Activated T-cell treated with anti-CD3 and anti-CD28 coated beads, Interleukin-2, amount 50 U/mL, for 72 hours (primary cell): ENCODE data around the gene KANK2. TPM values are rescaled to one million over a fixed set of nuclear protein-coding genes. Genes with fewer than 3 reads are reported as not detected.
A peak's percentile ranks its signal among the peaks of the same experiment; 100 is the strongest.
"Not testable (repeated sequence)": the region's sequence is repeated elsewhere in the genome, so short reads cannot be mapped to it uniquely, and the experiment has no call there.

Source experiments
- ATAC-seq, 2 donors: fragments of 150-1000 bp; cut with Tn5 transposase; replicated peaks in 1 of 2; 2 replicates each; pipeline ENCODE4 v1.10.0; 2021; ENCODE audit warnings: moderate library complexity in 2 of 2, mild to moderate bottlenecking in 1 of 2
- DNase-seq, 2 donors: peaks; one replicate each; pipeline ENCODE4 v3.0.0; 2021 to 2022; ENCODE audit warnings: mixed read lengths in 1 of 2
- H3K27ac Mint-ChIP-seq: one replicate; pipeline ENCODE4 v1.8.0; 2022; ENCODE audit warnings: mild to moderate bottlenecking, moderate library complexity, mixed read lengths
- H3K27me3 Mint-ChIP-seq: one replicate; pipeline ENCODE4 v1.8.0; 2022; ENCODE audit warnings: low read depth, mixed read lengths
- H3K36me3 Mint-ChIP-seq, 2 donors: one replicate each; pipeline ENCODE4 v1.8.0; 2022; ENCODE audit warnings: mixed read lengths in 2 of 2, mild to moderate bottlenecking in 1 of 2; ENCODE audit not compliant: insufficient read depth in 2 of 2
- H3K4me1 Mint-ChIP-seq: one replicate; pipeline ENCODE4 v1.8.0; 2022; ENCODE audit warnings: low read depth, mixed read lengths
- H3K4me3 Mint-ChIP-seq, 2 donors: one replicate each; pipeline ENCODE4 v1.8.0; 2022; ENCODE audit warnings: mild to moderate bottlenecking in 2 of 2, mixed read lengths in 2 of 2, moderate library complexity in 2 of 2
- H3K9me3 Mint-ChIP-seq, 2 donors: one replicate each; pipeline ENCODE4 v1.8.0; 2022; ENCODE audit warnings: mixed read lengths in 2 of 2
- total RNA-seq, 2 donors: library from RNA; stranded (reverse); gene quantifications; one replicate each; pipeline ENCODE4 v1.2.3, GENCODE V29; 2022

Gene KANK2
- total RNA-seq, 2 donors from 2014 or later = 0.96 to 1.1 TPM

DNA sequence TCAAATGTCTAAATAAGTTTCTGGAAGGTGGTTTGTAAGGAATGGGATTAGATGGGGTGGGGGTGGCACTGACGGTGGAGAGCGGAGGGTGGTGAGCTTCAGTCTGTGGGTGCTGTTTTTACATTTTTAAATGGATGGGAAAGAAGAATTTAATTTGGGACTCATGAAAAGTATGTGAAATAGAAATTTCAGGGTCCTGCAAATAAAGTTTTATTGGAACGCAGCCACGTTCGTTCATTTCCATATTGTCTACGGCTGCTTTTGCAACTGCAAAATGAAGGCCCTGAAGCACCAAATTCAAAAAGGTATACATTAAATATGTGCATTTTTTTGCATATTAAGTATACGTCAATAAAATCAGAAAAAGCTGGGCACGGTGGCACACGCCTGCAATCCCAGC, 9.9 kb downstream of the KANK2 start:
- no peaks in the 10 kb centered on the region for H3K27me3 Mint-ChIP-seq
- no peaks in the 10 kb centered on the region for H3K36me3 Mint-ChIP-seq
- no peaks in the 10 kb centered on the region for H3K9me3 Mint-ChIP-seq
- DNase-seq = no peak
- no peak overlapping the region for H3K4me3 Mint-ChIP-seq
- ATAC-seq = no peak
- H3K4me1 Mint-ChIP-seq = no peaks in the 10 kb centered on the region
- no peak overlapping the region for H3K27ac Mint-ChIP-seq

DNA sequence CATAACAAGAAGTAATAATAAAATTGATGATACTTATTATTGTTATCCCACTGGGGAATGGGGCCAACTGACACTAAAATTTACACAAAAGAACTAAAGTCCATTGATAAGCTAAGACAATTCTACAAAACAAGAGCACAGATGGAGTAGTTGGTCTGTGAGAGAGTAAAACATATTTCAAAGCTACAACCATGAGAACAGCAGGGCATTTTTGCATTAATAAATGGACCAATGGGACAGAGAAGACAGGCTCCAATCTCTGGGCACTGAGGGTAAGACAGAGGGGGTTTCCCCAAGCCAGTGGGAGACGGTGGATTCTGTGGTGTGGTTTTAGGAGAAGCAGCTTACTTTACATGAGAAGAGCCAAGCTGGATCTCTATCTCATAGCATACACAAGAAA, 14.4 kb downstream of the KANK2 start:
- DNase-seq (no peak), ATAC-seq (no peak)
- no peak overlapping the region for H3K27ac Mint-ChIP-seq
- H3K4me3 Mint-ChIP-seq = no peak overlapping the region
- peaks cover under 1% of the 10 kb centered on the region for H3K27me3 Mint-ChIP-seq
- H3K4me1 Mint-ChIP-seq = peaks cover 8% of the 10 kb centered on the region
- no peaks in the 10 kb centered on the region for H3K36me3 Mint-ChIP-seq
- no peaks in the 10 kb centered on the region for H3K9me3 Mint-ChIP-seq

DNA sequence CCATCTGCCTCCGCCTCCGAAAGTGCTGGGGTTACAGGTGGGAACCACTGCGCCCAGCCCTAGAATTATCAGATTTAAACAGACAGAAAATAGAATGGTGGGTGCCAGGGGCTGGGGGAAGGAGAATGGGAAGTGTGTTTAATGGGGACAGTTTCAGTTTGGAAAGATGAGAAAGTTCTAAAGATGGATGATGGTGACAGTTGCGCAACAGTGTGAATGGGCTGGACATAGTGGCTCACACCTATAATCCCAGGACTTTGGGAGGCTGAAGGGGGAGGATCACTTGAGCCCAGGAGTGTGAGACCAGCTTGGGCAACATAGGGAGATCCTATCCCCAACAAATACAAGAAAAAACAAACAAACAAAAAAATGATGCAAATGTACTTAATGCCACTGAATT, 15.9 kb downstream of the KANK2 start:
- DNase-seq (no peak), ATAC-seq (no peak)
- no peaks in the 10 kb centered on the region for H3K36me3 Mint-ChIP-seq
- H3K27ac Mint-ChIP-seq = no peak overlapping the region
- H3K4me3 Mint-ChIP-seq = no peak overlapping the region
- peaks cover 8% of the 10 kb centered on the region for H3K4me1 Mint-ChIP-seq
- H3K9me3 Mint-ChIP-seq = no peaks in the 10 kb centered on the region
- H3K27me3 Mint-ChIP-seq = peaks cover 4% of the 10 kb centered on the region

DNA sequence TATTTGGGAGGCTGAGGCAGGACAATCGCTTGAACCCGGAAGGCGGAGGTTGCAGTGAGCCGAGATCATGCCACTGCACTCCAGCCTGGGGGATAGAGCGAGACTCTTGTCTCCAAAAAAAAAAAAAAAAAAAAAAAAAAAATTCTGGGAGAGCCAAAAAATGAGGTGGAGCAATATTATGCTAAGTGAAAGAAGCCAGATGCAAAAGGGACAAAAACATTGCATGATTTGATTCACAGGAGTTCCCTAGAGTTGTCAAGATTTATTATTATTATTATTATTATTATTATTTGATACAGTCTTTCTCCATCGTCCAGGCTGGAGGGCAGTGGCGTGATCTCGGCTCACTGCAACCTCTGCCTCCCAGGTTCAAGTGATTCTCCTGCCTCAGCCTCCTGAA, 16.4 kb downstream of the KANK2 start:
- ATAC-seq, H3K36me3 Mint-ChIP-seq, H3K4me1 Mint-ChIP-seq, H3K4me3 Mint-ChIP-seq, H3K27me3 Mint-ChIP-seq, DNase-seq, H3K27ac Mint-ChIP-seq, H3K9me3 Mint-ChIP-seq: not testable (repeated sequence)

DNA sequence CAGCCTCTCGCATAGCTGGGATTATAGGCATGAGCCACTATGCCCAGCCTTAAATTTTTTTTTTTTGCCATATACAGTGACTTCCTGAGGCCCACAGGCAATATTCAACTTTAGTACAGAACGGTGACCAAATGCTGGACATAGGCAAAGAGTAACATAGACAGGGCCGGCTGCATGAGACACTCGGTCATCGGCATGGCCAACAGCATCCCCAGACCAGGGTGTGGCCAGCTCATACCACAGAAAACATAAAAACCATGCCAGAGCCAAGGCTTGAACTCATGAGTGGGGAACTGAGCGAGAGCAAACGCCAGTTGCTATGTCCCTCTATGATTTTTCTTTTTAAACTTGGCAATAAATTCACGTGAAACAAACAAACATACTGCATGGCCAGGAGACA, 17.0 kb downstream of the KANK2 start:
- Mint-ChIP-seq H3K4me3 (no peak overlapping the region), H3K4me1 (peaks cover 8% of the 10 kb centered on the region), H3K36me3 (no peaks in the 10 kb centered on the region), H3K27me3 (peaks cover 4% of the 10 kb centered on the region), H3K9me3 (no peaks in the 10 kb centered on the region), H3K27ac (no peak overlapping the region)
- ATAC-seq (no peak), DNase-seq (no peak)

DNA sequence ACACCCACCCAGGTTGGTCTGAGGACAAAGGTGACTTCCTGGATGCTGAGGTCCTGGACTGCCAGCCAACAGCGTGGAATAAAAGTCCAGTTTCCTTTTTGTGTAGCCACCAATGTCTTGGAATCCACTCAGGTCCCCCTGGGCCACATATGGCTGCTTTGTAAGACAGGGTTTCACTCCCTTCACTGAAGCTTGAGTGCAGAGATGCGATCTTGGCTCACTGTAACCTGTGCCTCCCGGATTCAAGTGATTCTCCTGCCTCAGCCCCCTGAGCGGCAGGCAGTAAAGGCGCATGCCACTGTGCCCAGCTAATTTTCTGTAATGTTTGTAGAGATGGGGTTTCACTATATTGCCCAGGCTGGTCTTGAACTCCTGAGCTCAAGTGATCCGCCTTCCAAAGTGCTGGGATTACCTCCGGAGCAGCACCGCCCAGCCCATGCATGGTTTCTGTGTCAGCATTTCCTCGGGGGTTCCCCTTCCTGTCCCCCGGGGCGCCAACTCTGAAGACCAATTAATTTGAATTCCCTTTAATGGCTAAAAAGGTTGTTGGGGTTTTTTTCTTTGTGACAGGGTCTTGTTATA, 17.5 kb downstream of the KANK2 start:
- H3K27ac Mint-ChIP-seq = no peak overlapping the region
- peaks cover 4% of the 10 kb centered on the region for H3K27me3 Mint-ChIP-seq
- peak overlapping the region in 1 of 2 donors; percentile 7 for H3K4me3 Mint-ChIP-seq
- no peaks in the 10 kb centered on the region for H3K9me3 Mint-ChIP-seq
- H3K36me3 Mint-ChIP-seq = no peaks in the 10 kb centered on the region
- peaks cover 8% of the 10 kb centered on the region for H3K4me1 Mint-ChIP-seq
- DNase-seq = peak in 1 of 2 donors; percentile 19
- peak in 1 of 2 donors; percentile 39 for ATAC-seq

DNA sequence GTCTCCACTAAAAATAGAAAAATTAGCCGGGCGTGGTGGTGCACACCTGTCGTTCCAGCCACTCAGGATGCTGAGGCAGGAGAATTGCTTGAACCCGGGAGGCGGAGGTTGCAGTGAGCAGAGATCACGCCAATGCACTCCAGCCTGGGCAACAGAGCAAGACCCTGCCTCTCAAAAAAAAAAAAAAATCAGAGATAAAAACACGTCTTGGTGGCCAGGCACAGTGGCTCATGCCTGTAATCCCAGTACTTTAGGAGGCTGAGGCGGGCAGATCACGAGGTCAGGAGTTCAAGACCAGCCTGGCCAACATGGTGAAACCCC, 18.2 kb downstream of the KANK2 start:
- not testable (repeated sequence) for H3K36me3 Mint-ChIP-seq, DNase-seq, H3K27me3 Mint-ChIP-seq, H3K27ac Mint-ChIP-seq, ATAC-seq, H3K9me3 Mint-ChIP-seq, H3K4me3 Mint-ChIP-seq, H3K4me1 Mint-ChIP-seq

DNA sequence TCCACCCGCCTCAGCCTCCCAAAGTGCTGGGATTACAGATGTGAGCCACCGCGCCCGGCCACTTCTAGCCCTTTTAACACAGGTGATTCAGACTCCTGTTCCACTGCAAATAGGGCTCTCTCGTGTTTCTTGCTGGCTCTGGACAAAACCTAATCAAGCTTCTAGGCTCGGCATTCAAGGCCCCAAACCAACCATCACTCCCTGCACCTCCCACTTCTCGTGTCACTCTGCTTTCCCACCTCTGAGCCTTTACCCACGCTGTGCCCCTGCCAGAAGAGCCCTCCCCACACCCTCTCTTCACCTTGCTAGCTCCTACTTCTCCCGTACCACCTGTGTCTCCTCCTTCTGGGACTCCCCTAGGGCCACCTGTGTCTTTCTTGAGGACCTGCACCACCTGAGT, 19.8 kb downstream of the KANK2 start:
- ATAC-seq = no peak
- H3K4me3 Mint-ChIP-seq = no peak overlapping the region
- H3K27me3 Mint-ChIP-seq = peaks cover 4% of the 10 kb centered on the region

DNA sequence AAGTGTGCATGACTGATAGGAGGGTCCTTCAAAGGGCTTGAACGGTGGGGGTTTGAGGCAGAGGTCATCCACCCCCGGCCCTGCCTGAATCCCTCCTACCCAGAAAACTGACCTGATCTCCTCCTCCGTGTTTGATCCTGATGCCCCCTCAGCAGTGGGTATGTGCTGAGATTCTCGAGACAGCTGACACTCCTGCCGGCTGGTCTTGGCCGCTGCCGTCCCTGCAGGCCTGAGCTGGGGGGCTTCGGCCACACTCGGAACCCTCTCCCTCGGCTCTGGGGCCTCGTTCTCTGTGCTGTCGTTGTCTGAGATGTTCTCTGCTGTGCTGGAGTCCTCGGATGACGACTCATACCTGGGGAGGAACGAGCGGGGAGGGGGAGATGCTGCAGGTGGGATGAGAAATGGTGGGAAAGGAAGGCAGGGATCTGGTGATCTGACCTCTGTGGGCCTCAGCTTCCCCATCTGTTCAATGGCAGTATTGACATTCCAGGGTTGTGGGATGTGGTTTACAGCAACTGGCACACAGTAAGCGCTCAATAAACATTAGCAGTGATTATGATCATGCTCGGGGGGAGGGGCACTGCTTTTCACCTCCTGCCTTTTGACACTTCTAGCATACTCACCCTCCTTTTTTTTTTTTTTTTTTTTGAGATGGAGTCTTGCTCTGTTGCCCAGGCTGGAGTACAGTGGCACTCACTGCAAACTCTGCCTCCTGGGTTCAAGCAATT, 20.7 kb downstream of the KANK2 start:
- H3K9me3 Mint-ChIP-seq = no peaks in the 10 kb centered on the region
- peaks cover 8% of the 10 kb centered on the region for H3K4me1 Mint-ChIP-seq
- H3K27me3 Mint-ChIP-seq = peaks cover 4% of the 10 kb centered on the region
- no peak for DNase-seq
- no peak overlapping the region for H3K27ac Mint-ChIP-seq
- H3K4me3 Mint-ChIP-seq = no peak overlapping the region
- no peak for ATAC-seq
- no peaks in the 10 kb centered on the region for H3K36me3 Mint-ChIP-seq

More for the DNA sequence above, 19.8 kb downstream of the KANK2 start:
- Mint-ChIP-seq H3K36me3 (no peaks in the 10 kb centered on the region), H3K4me1 (peaks cover 8% of the 10 kb centered on the region), H3K27ac (no peak overlapping the region), H3K9me3 (no peaks in the 10 kb centered on the region)
- DNase-seq = no peak

DNA sequence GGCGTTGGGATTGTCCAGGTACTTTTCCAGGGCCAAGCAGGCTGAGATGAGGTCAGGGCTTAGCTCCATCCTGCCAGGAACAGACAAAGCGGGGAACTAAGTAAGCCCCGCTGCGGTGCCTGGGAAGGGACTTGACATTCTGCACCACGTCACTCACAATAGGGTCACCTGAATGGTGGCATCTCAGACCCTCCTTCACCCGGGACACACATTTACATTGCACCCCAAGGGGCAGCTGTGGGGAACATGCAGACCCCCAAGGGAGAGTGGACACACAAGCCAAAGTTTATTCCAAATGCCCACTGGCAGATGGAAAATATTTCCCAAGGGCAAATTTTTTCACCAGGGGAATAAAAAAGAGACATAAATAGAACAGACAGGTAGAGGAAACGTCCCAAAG, 21.4 kb downstream of the KANK2 start:
- Mint-ChIP-seq H3K4me1 (peaks cover 8% of the 10 kb centered on the region), H3K4me3 (no peak overlapping the region), H3K27ac (no peak overlapping the region), H3K27me3 (peaks cover 4% of the 10 kb centered on the region), H3K36me3 (no peaks in the 10 kb centered on the region), H3K9me3 (no peaks in the 10 kb centered on the region)
- ATAC-seq = no peak
- DNase-seq = no peak

DNA sequence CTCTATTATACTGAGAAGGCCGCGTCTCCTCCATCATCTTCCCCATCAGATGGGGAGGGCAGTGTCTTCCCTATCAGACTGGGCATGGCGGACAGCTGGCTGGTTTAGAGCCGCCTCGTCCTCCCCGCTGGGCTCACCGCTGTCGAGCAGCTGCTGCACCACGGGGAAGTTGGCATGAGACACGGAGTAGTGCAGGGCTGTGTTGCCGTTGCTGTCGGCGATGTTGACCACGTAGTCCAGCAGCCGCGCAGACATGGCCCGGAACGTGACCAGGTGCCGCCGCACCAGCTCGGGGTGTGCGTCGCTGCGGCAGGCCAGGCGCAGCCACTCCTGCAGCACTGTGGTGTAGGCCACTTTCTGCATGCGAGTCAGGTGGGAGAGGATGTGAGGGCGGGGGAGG, 23.0 kb downstream of the KANK2 start:
- Mint-ChIP-seq H3K4me3 (no peak overlapping the region), H3K27me3 (peaks cover 4% of the 10 kb centered on the region), H3K4me1 (no peaks in the 10 kb centered on the region), H3K9me3 (no peaks in the 10 kb centered on the region), H3K27ac (no peak overlapping the region), H3K36me3 (no peaks in the 10 kb centered on the region)
- DNase-seq (no peak), ATAC-seq (no peak)

DNA sequence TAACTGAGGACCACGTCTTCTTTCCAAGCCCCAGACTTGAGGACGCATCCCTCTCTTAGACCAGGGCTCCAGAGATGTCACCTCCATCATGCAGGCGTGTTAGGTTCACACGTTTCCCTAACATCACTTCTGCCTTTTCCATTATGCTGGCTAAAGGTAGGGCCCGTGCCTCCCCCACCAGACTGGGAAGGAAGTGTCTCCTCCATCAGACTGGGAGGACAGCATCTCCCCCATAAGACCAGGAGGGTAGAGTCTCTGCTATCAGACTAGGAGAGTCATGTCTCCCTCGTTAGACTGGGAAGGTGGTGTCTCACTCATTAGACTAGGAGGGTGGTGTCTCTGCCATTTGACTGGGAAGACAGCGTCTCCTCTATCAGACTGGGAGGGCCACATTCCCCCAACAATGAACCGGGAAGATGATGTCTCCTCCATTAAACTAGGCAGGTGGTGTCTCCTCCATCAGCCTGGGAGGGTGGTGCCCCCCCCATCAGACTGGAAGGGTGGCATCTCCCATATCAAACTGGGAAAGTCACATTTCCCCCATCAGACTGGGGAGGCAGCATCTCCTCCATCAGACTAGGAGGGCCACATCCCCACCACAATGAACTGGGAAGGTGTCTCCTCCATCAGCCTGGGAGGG, 23.7 kb downstream of the KANK2 start:
- H3K27ac Mint-ChIP-seq = no peak overlapping the region
- no peaks in the 10 kb centered on the region for H3K9me3 Mint-ChIP-seq
- peaks cover 4% of the 10 kb centered on the region for H3K27me3 Mint-ChIP-seq
- DNase-seq (no peak), ATAC-seq (no peak)
- no peak overlapping the region for H3K4me3 Mint-ChIP-seq
- H3K36me3 Mint-ChIP-seq = no peaks in the 10 kb centered on the region
- no peaks in the 10 kb centered on the region for H3K4me1 Mint-ChIP-seq

DNA sequence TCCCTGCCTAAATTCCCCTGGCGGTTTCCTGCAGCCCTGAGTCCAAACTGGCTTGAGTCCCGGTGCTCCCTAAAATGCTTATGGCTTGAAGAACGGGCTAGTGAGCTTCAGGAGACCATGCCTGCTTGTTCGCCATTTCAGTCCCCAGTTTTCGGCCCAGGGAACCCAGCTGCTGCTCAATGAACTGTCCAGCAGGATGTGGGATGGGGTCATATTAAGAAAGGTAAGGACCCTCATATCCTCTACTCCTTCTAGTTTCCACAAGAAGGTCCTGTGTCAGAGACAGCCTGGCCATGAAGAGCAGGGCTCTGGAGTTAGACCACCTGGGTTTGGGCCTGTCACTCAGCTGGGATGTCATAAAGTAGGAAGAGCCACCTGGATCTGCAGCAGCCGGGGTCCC, 24.8 kb downstream of the KANK2 start:
- no peaks in the 10 kb centered on the region for H3K9me3 Mint-ChIP-seq
- H3K36me3 Mint-ChIP-seq = no peaks in the 10 kb centered on the region
- H3K27ac Mint-ChIP-seq = no peak overlapping the region
- DNase-seq (no peak), ATAC-seq (no peak)
- no peaks in the 10 kb centered on the region for H3K4me1 Mint-ChIP-seq
- no peak overlapping the region for H3K4me3 Mint-ChIP-seq
- H3K27me3 Mint-ChIP-seq = no peaks in the 10 kb centered on the region

DNA sequence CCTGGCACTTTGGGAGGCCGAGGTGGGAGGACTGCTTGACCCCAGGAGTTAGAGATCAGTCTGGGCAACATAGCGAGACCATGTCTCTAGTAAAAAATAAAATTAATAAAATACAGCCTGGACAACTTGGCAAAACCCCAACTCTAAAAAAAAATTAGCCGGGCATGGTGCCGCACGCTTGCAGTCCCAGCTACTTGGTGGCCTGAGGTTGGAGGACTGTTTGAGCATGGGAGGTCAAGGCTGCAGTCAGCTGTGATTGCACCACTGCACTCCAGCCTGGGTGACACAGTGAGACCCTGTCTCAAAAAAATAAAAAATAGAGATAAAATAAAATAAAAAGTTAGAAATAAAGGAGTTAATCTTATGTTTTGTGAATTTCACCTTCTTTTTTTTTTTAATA, 26.2 kb downstream of the KANK2 start:
- no peak overlapping the region for H3K27ac Mint-ChIP-seq
- no peaks in the 10 kb centered on the region for H3K4me1 Mint-ChIP-seq
- H3K27me3 Mint-ChIP-seq = no peaks in the 10 kb centered on the region
- ATAC-seq (no peak), DNase-seq (no peak)
- no peaks in the 10 kb centered on the region for H3K36me3 Mint-ChIP-seq
- H3K9me3 Mint-ChIP-seq = no peaks in the 10 kb centered on the region
- no peak overlapping the region for H3K4me3 Mint-ChIP-seq
